Adrenal gland (tissue), 5 donors: ENCODE results near the gene TMEM88.

Experiments used
- CTCF ChIP-seq, 6 experiments: fragments of 450-650 bp in 4 of 6; fragments of 200-600 bp in 2 of 6; sonication (generic) in 1 of 6; IDR thresholded peaks; 1 replicate in 5 of 6; 2 replicates in 1 of 6; pipeline versions ENCODE4 v1.5.1 to v1.8.0; 2016 to 2021; ENCODE audit warnings: antibody characterized with exemption in 6 of 6, mild to moderate bottlenecking in 2 of 6, moderate library complexity in 1 of 6
- POLR2A ChIP-seq, 2 donors: fragments of 450-650 bp; IDR thresholded peaks; one replicate each; pipeline ENCODE4 v1.6.1; 2017; ENCODE audit warnings: antibody characterized with exemption in 2 of 2, mild to moderate bottlenecking in 2 of 2, moderate library complexity in 1 of 2
- donor health status: DM: no; HTN: no; CAD: no.

DNA sequence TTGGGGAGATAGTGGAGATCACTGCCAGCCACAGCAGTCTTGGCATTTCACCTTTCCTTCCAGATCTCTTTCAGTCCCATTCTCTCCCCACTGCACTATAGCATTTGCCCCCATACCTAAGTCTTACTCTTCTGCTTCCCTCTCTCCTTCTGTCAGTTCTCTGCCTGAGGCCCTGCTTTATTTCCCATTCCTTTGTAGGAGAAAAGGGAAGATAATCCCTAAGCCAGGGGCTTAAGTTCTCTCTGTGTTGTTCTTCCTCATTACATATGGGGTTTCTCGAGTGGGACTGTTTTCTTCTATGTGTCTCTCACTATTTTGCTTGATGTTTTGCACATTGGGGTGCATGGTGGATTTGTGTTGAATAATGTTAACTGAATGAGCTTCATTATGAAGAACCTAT lies 14.4 kb upstream of the TMEM88 start:
- TF ChIP-seq CTCF (IDR thresholded peaks at IDR 0.05) (no peak), POLR2A (IDR thresholded peaks at IDR 0.05) (no peak)
